Ascending aorta (tissue), 2 donors: ENCODE measurements around the gene AFF3. TPM values are rescaled to one million over a fixed set of nuclear protein-coding genes. Genes with fewer than 3 reads are reported as not detected.

ENCODE experiments used
- DNase-seq, 2 donors: peaks; one replicate each; pipeline ENCODE4 v3.0.0-alpha.2; 2019; ENCODE audit warnings: low spot score in 2 of 2
- H3K27ac ChIP-seq, 2 donors: fragments of 200-600 bp; sonication (generic); one replicate each; pipeline ENCODE4 v1.5.1; 2016 to 2017; ENCODE audit warnings: mild to moderate bottlenecking in 1 of 2
- H3K27me3 ChIP-seq: fragments of 200-600 bp; sonication (generic); one replicate; pipeline ENCODE4 v1.5.1; 2017
- H3K36me3 ChIP-seq, 2 donors: fragments of 200-600 bp; sonication (generic); one replicate each; pipeline ENCODE4 v1.5.1; 2016
- H3K4me1 ChIP-seq, 2 donors: fragments of 200-600 bp; sonication (generic); one replicate each; pipeline ENCODE4 v1.5.1; 2016 to 2017; ENCODE audit warnings: mild to moderate bottlenecking in 1 of 2
- H3K4me3 ChIP-seq, 2 donors: fragments of 200-600 bp; sonication (generic); one replicate each; pipeline ENCODE4 v1.5.1; 2016 to 2017; ENCODE audit warnings: mild to moderate bottlenecking in 1 of 2
- H3K9me3 ChIP-seq, 2 donors: fragments of 200-600 bp; sonication (generic); one replicate each; pipeline ENCODE4 v1.5.1; 2016
- CTCF ChIP-seq, 3 experiments: fragments of 200-600 bp in 2 of 3; fragments of 450-650 bp in 1 of 3; sonication (generic) in 2 of 3; IDR thresholded peaks; one replicate each; pipeline ENCODE4 v1.5.1; 2016 to 2019; ENCODE audit warnings: antibody characterized with exemption in 3 of 3, mild to moderate bottlenecking in 1 of 3, moderate library complexity in 1 of 3
- intact Hi-C: fragments of 100-400 bp; cut with DNase I; formaldehyde crosslinking; loops from one replicate; pipeline ENCODE4 v1.15.1; 2023
- total RNA-seq: library from RNA; depleted of rRNA; stranded (reverse); fragments of >200 nt; gene quantifications from one replicate; pipeline ENCODE4 v1.1.0, GENCODE V29; 2016

The AFF3 gene
- total RNA-seq, 1 donor from 2014 or later: 7.1 TPM

DNA sequence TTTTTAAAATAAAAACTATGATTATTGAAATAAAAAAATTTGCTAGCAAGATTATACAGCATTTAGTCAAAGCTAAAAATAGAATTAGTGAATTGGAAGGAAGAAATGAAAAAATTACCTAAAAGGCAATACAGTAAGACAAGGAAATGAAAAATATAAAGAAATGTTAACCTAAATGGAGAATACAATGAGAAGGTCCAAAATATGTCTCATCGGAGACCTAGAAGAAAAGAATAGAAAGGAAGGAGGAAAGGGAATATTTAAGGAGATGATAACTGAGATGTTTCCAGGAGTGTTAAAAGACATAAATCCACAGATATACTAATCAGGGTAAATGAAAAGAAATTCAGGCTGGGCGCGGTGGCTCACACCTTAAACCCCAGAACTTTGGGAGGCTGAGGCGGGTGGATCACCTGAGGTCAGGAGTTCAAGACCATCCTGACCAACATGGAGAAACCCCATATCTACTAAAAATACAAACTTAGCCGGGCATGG lies 78.9 kb downstream of the AFF3 start:
- Histone ChIP-seq H3K9me3 (no peaks in the 10 kb centered on the region), H3K27me3 (no peaks in the 10 kb centered on the region), H3K4me3 (no peak overlapping the region), H3K27ac (no peak overlapping the region), H3K4me1 (no peaks in the 10 kb centered on the region), H3K36me3 (no peaks in the 10 kb centered on the region)
- no peak for DNase-seq
- no peak for TF ChIP-seq CTCF (IDR thresholded peaks at IDR 0.05)
- intact Hi-C loops: no loop called here

- Histone ChIP-seq H3K9me3 (no peaks in the 10 kb centered on the region), H3K36me3 (no peaks in the 10 kb centered on the region), H3K4me3 (no peak overlapping the region), H3K27ac (no peak overlapping the region), H3K27me3 (no peaks in the 10 kb centered on the region), H3K4me1 (no peaks in the 10 kb centered on the region)
- intact Hi-C loops: no loop called here
- no peak for DNase-seq
- no peak for TF ChIP-seq CTCF (IDR thresholded peaks at IDR 0.05)
These were observed 80.1 kb downstream of the AFF3 start for GRCh38 chr2:100062336-100062735.

DNA sequence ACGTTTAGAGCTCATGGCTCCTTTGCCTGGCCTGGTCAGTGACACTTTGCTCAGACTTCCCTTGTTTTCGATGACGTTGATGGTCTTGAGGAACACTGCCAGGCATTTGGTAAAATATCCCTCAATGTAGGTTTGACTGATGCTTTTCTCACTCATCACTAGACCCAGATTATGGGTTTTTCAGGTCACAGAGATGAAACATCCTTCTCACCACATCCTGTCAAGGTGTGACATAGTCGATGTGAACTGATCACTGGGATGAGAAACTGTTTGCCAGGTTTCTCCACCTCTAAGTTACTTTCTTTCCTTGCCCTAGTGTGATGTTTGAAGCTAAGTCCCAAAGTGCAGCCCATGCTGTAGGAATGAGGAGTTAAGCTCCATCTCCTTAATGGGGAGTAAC lies 81.5 kb downstream of the AFF3 start:
- no peaks in the 10 kb centered on the region for H3K4me1 ChIP-seq
- intact Hi-C loops: no loop called here
- H3K27me3 ChIP-seq: no peaks in the 10 kb centered on the region
- no peak overlapping the region for H3K27ac ChIP-seq
- H3K4me3 ChIP-seq: no peak overlapping the region
- no peaks in the 10 kb centered on the region for H3K36me3 ChIP-seq
- no peak for DNase-seq
- no peak for TF ChIP-seq CTCF (IDR thresholded peaks at IDR 0.05)
- H3K9me3 ChIP-seq: no peaks in the 10 kb centered on the region

DNA sequence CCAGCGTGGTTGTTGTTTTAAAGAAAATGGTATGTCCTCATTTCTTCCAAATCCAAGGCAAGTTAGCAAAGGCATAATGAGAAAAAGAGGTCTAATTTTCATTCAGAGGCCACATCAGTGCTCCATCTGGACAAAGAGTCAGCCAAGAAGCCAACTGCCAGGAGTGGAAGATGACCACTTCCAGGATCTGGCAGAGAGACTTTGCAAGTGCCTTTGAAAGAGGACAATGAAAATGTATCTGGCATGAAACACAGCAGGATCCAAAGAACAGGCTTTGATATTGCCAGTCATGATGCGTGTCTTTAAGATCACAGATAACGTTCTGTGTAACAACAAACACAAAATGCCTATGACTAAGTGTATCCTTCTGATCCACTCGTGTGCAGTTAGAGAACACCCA lies 82.8 kb downstream of the AFF3 start:
- DNase-seq: no peak
- intact Hi-C loops: no loop called here
- H3K27me3 ChIP-seq: no peaks in the 10 kb centered on the region
- H3K9me3 ChIP-seq: no peaks in the 10 kb centered on the region
- TF ChIP-seq CTCF (IDR thresholded peaks at IDR 0.05): no peak
- H3K36me3 ChIP-seq: no peaks in the 10 kb centered on the region
- H3K27ac ChIP-seq: no peak overlapping the region
- no peaks in the 10 kb centered on the region for H3K4me1 ChIP-seq
- H3K4me3 ChIP-seq: no peak overlapping the region

- TF ChIP-seq CTCF (IDR thresholded peaks at IDR 0.05): no peak
- intact Hi-C loops: no loop called here
- no peak overlapping the region for H3K27ac ChIP-seq
These were observed 84.5 kb downstream of the AFF3 start for GRCh38 chr2:100057901-100058261.

DNA sequence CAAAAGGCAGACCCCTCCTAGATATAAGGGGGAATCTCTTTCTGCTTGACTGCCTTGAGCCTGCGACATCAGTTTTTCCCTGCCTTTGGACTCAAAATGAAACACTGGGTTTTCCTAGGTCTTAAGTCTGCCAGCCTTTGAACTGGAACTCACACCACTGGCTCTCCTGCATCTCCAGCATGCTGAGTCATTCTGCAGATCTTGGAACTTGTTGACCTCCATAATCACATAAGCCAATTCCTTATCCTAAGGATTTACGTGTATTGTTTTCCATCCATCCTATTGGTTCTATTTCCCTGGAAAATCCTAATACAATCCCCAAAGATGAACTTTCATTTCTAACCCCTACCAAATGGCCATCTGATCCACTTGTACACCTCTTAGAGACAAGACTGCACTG lies 88.0 kb downstream of the AFF3 start:
- Histone ChIP-seq H3K9me3 (no peaks in the 10 kb centered on the region), H3K36me3 (no peaks in the 10 kb centered on the region), H3K27me3 (no peaks in the 10 kb centered on the region), H3K27ac (no peak overlapping the region), H3K4me1 (no peaks in the 10 kb centered on the region), H3K4me3 (no peak overlapping the region)
- no peak for DNase-seq
- intact Hi-C loops: no loop called here
- no peak for TF ChIP-seq CTCF (IDR thresholded peaks at IDR 0.05)

More at GRCh38 chr2:100057901-100058261, 84.5 kb downstream of the AFF3 start:
- H3K27me3 ChIP-seq: no peaks in the 10 kb centered on the region
- no peak overlapping the region for H3K4me3 ChIP-seq
- H3K9me3 ChIP-seq: no peaks in the 10 kb centered on the region
- no peak for DNase-seq
- no peaks in the 10 kb centered on the region for H3K36me3 ChIP-seq
- H3K4me1 ChIP-seq: no peaks in the 10 kb centered on the region
